SH-SY5Y (cell line): Measurements from ENCODE around the gene PDPN.

Source experiments
- GATA2 ChIP-seq: IDR thresholded peaks from 2 replicates; pipeline ENCODE4 v1.6.1; 2011; ENCODE audit warnings: mild to moderate bottlenecking, low read depth, low read length
- GATA3 ChIP-seq: IDR thresholded peaks from 2 replicates; pipeline ENCODE4 v1.6.1; 2011; ENCODE audit warnings: low read depth, mild to moderate bottlenecking, low read length, moderate library complexity

- TF ChIP-seq GATA2 = no peak
- TF ChIP-seq GATA3 = no peak
These were observed 42.0 kb upstream of the PDPN start for GRCh38 chr1:13541435-13542215.
